Uterus (tissue), 2 donors: Measurements from ENCODE around the gene ZSCAN10.

Experiments
- POLR2A ChIP-seq, 2 donors: fragments of 450-650 bp; IDR thresholded peaks; one replicate each; pipeline ENCODE4 v1.6.1; 2016; ENCODE audit warnings: antibody characterized with exemption in 2 of 2, mild to moderate bottlenecking in 1 of 2, moderate library complexity in 1 of 2
- TF ChIP-seq, protein P1 (sequence below), 4 experiments: fragments of 200-600 bp in 2 of 4; fragments of 450-650 bp in 2 of 4; sonication (generic) in 2 of 4; IDR thresholded peaks; one replicate each; pipeline ENCODE4 v1.5.1; 2016 to 2019; ENCODE audit warnings: antibody characterized with exemption in 4 of 4, mild to moderate bottlenecking in 2 of 4, moderate library complexity in 1 of 4

- TF ChIP-seq, protein P1, sequence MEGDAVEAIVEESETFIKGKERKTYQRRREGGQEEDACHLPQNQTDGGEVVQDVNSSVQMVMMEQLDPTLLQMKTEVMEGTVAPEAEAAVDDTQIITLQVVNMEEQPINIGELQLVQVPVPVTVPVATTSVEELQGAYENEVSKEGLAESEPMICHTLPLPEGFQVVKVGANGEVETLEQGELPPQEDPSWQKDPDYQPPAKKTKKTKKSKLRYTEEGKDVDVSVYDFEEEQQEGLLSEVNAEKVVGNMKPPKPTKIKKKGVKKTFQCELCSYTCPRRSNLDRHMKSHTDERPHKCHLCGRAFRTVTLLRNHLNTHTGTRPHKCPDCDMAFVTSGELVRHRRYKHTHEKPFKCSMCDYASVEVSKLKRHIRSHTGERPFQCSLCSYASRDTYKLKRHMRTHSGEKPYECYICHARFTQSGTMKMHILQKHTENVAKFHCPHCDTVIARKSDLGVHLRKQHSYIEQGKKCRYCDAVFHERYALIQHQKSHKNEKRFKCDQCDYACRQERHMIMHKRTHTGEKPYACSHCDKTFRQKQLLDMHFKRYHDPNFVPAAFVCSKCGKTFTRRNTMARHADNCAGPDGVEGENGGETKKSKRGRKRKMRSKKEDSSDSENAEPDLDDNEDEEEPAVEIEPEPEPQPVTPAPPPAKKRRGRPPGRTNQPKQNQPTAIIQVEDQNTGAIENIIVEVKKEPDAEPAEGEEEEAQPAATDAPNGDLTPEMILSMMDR (IDR thresholded peaks at IDR 0.05): no peak
- TF ChIP-seq POLR2A (IDR thresholded peaks at IDR 0.05): no peak
These were observed 13.9 kb upstream of the ZSCAN10 start for GRCh38 chr16:3112881-3113574.
